IPS-15b (cell line): ENCODE results near the gene NGDN.
"Not testable (repeated sequence)": the region's sequence is repeated elsewhere in the genome, so short reads cannot be mapped to it uniquely, and the experiment has no call there.

ENCODE experiments used
- H3K27me3 ChIP-seq: one replicate; pipeline ENCODE4 v1.6.1; 2013; ENCODE audit warnings: low read length; ENCODE audit not compliant: control insufficient read depth, insufficient read depth
- H3K36me3 ChIP-seq: one replicate; pipeline ENCODE4 v1.6.1; 2013; ENCODE audit warnings: low read length; ENCODE audit not compliant: control insufficient read depth, insufficient read depth
- H3K4me1 ChIP-seq: one replicate; pipeline ENCODE4 v1.6.1; 2013; ENCODE audit warnings: mild to moderate bottlenecking, low read length; ENCODE audit not compliant: control insufficient read depth, insufficient read depth
- H3K4me3 ChIP-seq: one replicate; pipeline ENCODE4 v1.5.1; 2013; ENCODE audit warnings: low read depth, low read length
- H3K9ac ChIP-seq: one replicate; pipeline ENCODE4 v1.6.1; 2013; ENCODE audit warnings: low read depth, mild to moderate bottlenecking, low read length
- H3K9me3 ChIP-seq: one replicate; pipeline ENCODE4 v1.6.1; 2013; ENCODE audit warnings: mild to moderate bottlenecking, low read length; ENCODE audit not compliant: control insufficient read depth, insufficient read depth

NGDN gene

GRCh38 chr14:23469127-23469905 is at the start of gene NGDN:
TSS of gene NGDN (plus strand) at chr14:23469703. CDS start at chr14:23469716, 13 bp downstream.
- Histone ChIP-seq H3K9ac (peak within 1 kb of the TSS; percentile 84), H3K27me3 (no peaks in the 10 kb centered on the region), H3K4me1 (peaks cover 3% of the 10 kb centered on the region), H3K9me3 (no peaks in the 10 kb centered on the region), H3K36me3 (peaks cover 5% of the 10 kb centered on the region), H3K4me3 (peak within 1 kb of the TSS; percentile 99)

DNA sequence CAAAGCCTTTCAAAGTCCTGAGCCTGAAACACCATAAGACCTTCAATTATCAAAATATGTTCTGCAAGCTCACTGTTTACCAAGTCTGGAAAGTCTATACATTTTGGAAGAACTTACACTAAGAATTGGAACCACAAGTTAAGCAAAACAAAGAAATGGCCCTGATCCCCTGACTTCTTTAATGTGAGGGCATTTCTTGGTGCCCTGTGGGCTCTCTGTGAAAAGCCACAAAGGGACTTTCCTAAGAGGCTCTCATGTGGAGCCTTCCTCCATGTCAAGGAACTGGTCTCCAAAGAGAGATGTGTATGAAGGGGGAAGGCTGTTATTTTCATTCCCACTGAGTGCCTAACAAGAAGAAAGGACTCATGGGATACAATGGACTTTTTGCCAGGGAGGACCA is 47.9 kb upstream of the NGDN start:
- Histone ChIP-seq H3K4me3 (no peak overlapping the region), H3K9ac (no peak overlapping the region), H3K4me1 (no peaks in the 10 kb centered on the region), H3K36me3 (no peaks in the 10 kb centered on the region), H3K9me3 (no peaks in the 10 kb centered on the region), H3K27me3 (peaks cover 3% of the 10 kb centered on the region)

DNA sequence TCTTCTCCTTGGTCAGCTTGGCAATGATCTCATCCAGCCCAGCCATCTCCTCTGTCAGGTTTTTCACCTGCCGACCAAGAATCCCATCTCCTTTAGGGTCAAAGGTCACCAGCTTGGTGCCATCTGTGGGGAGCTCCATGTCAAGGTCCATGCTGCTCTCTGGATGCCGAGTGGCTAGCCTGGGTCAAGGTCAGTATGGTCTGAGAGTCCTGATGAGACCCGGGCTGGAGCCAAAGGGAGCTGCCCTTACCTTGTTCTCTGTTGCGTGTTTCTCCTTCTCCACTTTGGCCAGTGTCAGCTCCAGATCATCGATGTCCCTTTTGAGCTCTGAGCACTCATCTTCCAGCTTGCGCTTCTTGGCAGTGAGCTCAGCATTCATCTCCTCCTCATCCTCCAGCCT is 45.8 kb upstream of the NGDN start:
- peaks cover 3% of the 10 kb centered on the region for H3K27me3 ChIP-seq
- H3K4me3 ChIP-seq = no peak overlapping the region
- H3K9me3 ChIP-seq = no peaks in the 10 kb centered on the region

DNA sequence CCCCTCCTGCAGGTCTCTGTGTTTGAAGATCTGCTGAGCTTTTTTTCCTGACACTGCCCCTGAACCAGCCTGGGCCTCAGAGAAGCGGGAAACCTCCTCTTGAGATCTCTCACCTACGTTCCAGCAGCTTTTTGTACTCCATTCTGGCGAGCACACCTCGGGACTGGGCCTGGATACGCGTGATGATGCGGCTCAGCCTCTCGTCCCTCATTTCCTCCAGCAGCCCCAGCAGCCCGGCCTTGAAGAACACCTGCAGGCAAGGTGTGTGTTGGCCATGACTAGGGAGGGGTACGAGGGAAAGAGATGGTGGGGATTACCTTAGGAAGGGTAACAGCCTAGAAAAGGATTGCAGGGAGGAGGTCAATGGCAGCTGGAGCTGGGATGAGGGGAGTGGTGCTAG is 44.3 kb upstream of the NGDN start:
- no peaks in the 10 kb centered on the region for H3K36me3 ChIP-seq
- no peak overlapping the region for H3K4me3 ChIP-seq
- no peak overlapping the region for H3K9ac ChIP-seq
- no peaks in the 10 kb centered on the region for H3K4me1 ChIP-seq
- peaks cover 3% of the 10 kb centered on the region for H3K27me3 ChIP-seq
- no peaks in the 10 kb centered on the region for H3K9me3 ChIP-seq

More for the DNA sequence above, 45.8 kb upstream of the NGDN start:
- H3K9ac ChIP-seq = no peak overlapping the region
- H3K36me3 ChIP-seq = no peaks in the 10 kb centered on the region
- H3K4me1 ChIP-seq = no peaks in the 10 kb centered on the region

DNA sequence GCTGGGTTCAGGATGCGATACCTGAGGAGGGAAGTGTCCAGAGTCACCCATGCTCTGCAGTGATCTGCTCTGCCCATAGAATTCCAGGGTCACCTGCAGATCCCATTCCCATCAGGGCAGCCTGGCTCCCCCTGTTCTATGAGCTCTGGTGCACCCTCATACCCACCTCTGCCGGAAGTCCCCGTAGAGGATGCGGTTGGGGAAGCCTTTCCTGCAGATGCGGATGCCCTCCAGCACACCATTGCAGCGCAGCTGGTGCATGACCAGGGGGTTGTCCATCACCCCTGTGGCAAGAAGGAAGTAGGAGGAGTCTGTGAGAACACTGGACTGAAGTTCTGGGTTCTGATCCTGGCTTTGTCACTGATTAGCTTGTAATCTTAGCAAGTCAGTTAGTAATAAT is 43.7 kb upstream of the NGDN start:
- H3K4me3 ChIP-seq, H3K36me3 ChIP-seq, H3K9me3 ChIP-seq, H3K9ac ChIP-seq, H3K4me1 ChIP-seq, H3K27me3 ChIP-seq: not testable (repeated sequence)

DNA sequence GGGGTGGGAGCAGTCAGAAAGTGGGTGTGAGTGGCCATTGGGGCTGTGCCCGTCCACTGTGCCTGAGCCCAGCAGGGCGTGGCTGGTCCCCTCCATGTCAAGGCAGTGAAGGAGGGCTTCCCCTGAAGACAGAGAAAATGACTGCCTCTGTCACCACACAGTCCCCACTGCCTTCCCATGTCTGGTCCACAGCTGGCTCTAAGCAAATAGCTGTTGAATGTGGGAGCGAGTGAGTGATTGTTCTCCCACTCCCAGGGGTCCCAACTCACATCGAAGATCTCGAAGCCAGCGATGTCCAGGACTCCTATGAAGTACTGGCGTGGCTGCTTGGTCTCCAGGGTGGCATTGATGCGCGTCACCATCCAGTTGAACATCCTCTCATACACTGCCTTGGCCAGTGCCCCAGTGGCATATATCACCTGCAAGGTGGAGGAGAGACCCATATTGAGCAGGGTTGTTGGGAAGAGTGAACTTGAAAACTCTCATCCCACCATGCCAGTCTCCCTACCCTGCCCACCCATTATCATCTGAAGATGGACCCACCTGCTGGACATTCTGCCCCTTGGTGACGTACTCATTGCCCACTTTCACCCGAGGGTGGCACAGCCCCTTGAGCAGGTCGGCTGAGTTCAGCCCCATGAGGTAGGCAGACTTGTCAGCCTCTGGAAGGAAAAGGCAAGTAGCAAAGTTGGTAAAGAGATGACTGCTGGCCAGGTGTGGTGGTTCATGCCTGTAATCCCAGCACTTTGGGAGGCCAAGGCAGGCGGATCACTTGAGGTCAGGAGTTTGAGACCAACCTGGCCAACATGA is 40.6 kb upstream of the NGDN start:
- Histone ChIP-seq H3K4me1 (no peaks in the 10 kb centered on the region), H3K9me3 (no peaks in the 10 kb centered on the region), H3K27me3 (no peaks in the 10 kb centered on the region), H3K4me3 (no peak overlapping the region), H3K9ac (no peak overlapping the region), H3K36me3 (no peaks in the 10 kb centered on the region)

GRCh38 chr14:23430016-23430722 is 39.3 kb upstream of the NGDN start:
- Histone ChIP-seq H3K9ac (no peak overlapping the region), H3K4me1 (no peaks in the 10 kb centered on the region), H3K27me3 (peaks cover 5% of the 10 kb centered on the region), H3K4me3 (no peak overlapping the region), H3K9me3 (no peaks in the 10 kb centered on the region), H3K36me3 (no peaks in the 10 kb centered on the region)

DNA sequence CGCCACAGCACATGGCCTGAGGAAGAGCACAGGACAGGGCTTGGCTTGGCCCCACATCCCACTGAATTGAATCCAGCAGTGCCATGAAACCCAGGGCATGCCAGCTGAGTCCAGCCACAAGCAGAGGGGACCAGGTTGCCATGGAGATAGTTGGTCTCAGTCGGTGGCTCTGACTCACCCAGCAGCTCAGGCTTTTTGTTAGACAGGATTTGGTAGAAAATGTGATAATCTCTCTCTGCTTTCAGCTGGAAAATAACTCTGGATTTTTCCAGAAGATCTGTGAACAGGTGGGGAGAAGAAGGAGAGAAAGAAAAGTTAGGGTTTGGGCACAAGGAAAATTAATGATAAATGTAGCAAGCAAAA is 38.8 kb upstream of the NGDN start:
- no peaks in the 10 kb centered on the region for H3K36me3 ChIP-seq
- no peaks in the 10 kb centered on the region for H3K9me3 ChIP-seq
- no peaks in the 10 kb centered on the region for H3K4me1 ChIP-seq
- no peak overlapping the region for H3K9ac ChIP-seq
- H3K27me3 ChIP-seq = peaks cover 5% of the 10 kb centered on the region
- H3K4me3 ChIP-seq = no peak overlapping the region

DNA sequence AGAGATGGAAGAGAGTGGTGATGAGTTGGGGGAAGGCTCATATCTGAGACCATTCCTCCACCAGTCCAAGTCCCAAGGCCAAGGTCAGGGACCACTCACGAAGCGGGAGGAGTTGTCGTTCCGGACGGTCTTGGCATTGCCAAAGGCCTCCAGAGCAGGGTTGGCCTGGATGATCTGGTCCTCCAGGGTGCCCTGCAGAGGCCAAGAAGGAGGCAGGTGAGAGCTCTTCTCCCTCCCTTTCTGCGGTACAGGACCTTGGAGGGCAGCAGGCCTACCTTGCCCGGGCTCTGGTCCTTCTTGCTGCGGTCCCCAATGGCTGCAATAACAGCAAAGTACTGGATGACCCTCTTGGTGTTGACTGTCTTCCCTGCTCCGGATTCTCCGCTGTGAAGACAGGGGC is 38.0 kb upstream of the NGDN start:
- peaks cover 5% of the 10 kb centered on the region for H3K27me3 ChIP-seq
- H3K36me3 ChIP-seq = no peaks in the 10 kb centered on the region
- no peaks in the 10 kb centered on the region for H3K9me3 ChIP-seq
- H3K4me3 ChIP-seq = no peak overlapping the region
- no peaks in the 10 kb centered on the region for H3K4me1 ChIP-seq
- H3K9ac ChIP-seq = no peak overlapping the region

DNA sequence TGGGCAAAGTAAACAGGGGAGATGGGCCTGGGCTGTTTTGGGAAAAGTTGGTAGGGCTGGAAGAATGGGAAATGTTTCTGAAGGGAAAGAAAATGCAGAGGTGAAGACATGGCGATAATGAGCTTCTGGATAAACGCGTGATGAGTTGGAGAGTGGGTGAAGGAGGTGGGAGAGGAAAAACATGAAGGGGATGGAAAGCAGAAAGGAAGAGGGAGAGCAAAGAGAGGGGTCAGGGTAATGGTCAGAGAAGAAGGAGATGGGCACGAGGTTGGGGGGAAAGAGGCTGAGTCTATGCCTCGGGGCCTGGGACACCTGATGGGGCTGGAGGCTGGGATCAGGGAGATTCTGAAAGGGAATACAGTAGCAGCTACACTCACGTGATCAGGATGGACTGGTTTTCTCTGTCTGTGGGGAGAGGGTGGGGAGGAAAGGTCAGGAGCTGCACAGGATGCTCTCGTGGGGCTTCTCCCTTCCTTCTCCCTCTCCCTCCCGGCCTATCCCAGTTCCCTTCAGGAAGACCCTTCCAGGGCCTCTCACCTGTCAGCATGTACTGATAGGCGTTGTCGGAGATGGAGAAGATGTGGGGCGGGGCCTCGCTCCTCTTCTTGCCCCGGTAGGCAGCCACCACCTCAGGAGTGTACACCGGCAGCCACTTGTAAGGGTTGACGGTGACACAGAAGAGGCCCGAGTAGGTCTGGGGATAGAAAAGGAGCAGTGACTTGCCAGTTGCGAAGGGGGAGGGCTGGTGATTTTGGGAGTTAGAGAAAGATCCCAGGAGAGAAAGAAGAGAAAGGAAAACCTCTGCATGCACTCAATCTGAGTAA is 37.2 kb upstream of the NGDN start:
- no peaks in the 10 kb centered on the region for H3K9me3 ChIP-seq
- no peak overlapping the region for H3K4me3 ChIP-seq
- peaks cover 5% of the 10 kb centered on the region for H3K27me3 ChIP-seq
- H3K36me3 ChIP-seq = no peaks in the 10 kb centered on the region
- no peak overlapping the region for H3K9ac ChIP-seq
- H3K4me1 ChIP-seq = no peaks in the 10 kb centered on the region

DNA sequence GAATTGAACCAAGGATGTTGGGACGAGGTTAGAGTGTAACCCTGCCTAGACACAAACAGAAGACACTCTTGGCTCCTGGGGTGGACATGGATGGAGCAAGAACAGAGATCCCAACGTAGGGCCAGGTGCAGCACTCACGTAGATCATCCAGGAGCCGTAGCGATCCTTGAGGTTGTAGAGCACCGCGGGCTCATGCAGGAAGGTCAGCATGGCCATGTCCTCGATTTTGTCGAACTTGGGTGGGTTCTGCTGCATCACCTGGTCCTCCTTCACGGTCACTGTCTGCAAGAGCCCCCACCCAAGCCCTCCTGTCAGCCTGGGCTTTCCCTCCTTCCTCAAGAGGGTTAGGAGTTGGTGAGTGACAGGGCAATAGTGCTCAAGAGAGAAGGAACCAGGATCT is 36.6 kb upstream of the NGDN start:
- Histone ChIP-seq H3K9ac (no peak overlapping the region), H3K27me3 (peaks cover 5% of the 10 kb centered on the region), H3K36me3 (no peaks in the 10 kb centered on the region), H3K4me3 (no peak overlapping the region), H3K9me3 (no peaks in the 10 kb centered on the region), H3K4me1 (no peaks in the 10 kb centered on the region)
